ENCODE data around the gene NHERF2. TPM values are rescaled to one million over a fixed set of nuclear protein-coding genes. Genes with fewer than 3 reads are reported as not detected.

Gene NHERF2
- polyA plus RNA-seq, 1 experiment, result 107 TPM

DNA sequence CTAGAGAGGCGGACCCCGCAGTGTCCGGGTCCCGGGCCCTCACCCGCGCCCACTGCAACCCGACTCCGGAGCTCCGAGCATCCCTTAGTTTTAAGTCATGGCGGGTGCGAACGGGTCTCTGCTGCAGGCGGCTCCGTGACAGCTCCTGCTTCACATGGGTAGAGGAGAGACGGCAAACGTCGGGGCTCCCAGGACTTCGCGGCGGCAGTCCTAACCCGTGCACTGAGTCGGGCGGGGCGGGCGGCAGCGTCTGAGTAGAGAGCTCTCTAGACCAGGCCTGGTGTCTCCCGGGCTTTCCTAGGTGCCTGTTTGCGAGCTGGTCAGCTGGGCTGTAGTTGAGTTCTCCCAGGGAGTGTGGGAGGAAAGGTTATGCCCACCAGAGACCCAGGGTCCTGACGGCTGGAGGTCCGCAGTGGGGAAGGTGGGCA lies 21.4 kb downstream of the NHERF2 start:
- no peak for DNase-seq (ENCODE audit: low read depth)
- TF ChIP-seq, protein P1, sequence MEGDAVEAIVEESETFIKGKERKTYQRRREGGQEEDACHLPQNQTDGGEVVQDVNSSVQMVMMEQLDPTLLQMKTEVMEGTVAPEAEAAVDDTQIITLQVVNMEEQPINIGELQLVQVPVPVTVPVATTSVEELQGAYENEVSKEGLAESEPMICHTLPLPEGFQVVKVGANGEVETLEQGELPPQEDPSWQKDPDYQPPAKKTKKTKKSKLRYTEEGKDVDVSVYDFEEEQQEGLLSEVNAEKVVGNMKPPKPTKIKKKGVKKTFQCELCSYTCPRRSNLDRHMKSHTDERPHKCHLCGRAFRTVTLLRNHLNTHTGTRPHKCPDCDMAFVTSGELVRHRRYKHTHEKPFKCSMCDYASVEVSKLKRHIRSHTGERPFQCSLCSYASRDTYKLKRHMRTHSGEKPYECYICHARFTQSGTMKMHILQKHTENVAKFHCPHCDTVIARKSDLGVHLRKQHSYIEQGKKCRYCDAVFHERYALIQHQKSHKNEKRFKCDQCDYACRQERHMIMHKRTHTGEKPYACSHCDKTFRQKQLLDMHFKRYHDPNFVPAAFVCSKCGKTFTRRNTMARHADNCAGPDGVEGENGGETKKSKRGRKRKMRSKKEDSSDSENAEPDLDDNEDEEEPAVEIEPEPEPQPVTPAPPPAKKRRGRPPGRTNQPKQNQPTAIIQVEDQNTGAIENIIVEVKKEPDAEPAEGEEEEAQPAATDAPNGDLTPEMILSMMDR (IDR thresholded peaks at IDR 0.05; ENCODE audit: insufficient read depth, low read depth, low read length), result no peak
- ChIA-PET POLR2A (interaction anchor here (0.6 kb wide), 2 partner anchors 107 to 166 kb away, joined by 3 to 4 read pairs; no protein-coding TSS in a partner anchor), CTCF (interaction anchor here (0.5 to 2.0 kb wide), 9 partner anchors 9 to 103 kb away, joined by 3 to 9 read pairs (median 5); partner anchors contain the start of genes NHERF2 and NPW)
- H3K36me3 ChIP-seq (ENCODE audit: control insufficient read depth, insufficient read depth, low read length), result peaks cover 5% of the 10 kb centered on the region
- H3K4me3 ChIP-seq (ENCODE audit: low read depth, low read length), result peak overlapping the region; percentile 92
- no peaks in the 10 kb centered on the region for H3K27me3 ChIP-seq (ENCODE audit: control insufficient read depth, insufficient read depth, low read length)

DNA sequence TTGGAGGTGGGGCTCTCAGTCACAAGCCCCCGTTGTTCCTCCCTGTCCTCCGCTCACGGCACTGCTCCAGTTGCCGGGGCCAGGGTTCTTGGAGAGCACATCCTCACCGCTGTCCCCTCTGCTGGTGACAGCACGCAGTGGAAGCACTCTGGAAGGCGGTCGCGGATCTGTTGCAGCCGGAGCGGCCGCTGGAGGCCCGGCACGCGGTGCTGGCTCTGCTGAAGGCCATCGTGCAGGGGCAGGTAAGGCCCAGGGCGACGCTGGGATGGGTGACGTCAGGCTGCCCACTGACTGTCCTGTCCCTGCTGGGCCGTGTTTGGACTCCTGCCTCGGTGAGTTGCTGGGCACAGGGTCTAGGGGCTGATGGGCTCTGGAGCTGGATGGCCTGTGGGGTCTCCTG lies 26.5 kb downstream of the NHERF2 start:
- ChIA-PET CTCF (interaction anchor here (0.7 to 1.8 kb wide), 2 partner anchors 12 to 30 kb away, joined by 3 to 6 read pairs; no protein-coding TSS in a partner anchor), POLR2A (no interaction called here)
- no peak for DNase-seq (ENCODE audit: low read depth)
- Histone ChIP-seq H3K36me3 (ENCODE audit: control insufficient read depth, insufficient read depth, low read length) (peaks cover 23% of the 10 kb centered on the region), H3K27me3 (ENCODE audit: control insufficient read depth, insufficient read depth, low read length) (no peaks in the 10 kb centered on the region), H3K4me3 (ENCODE audit: low read depth, low read length) (no peak overlapping the region)
- TF ChIP-seq, protein P1 (IDR thresholded peaks at IDR 0.05; ENCODE audit: insufficient read depth, low read depth, low read length), result no peak

DNA sequence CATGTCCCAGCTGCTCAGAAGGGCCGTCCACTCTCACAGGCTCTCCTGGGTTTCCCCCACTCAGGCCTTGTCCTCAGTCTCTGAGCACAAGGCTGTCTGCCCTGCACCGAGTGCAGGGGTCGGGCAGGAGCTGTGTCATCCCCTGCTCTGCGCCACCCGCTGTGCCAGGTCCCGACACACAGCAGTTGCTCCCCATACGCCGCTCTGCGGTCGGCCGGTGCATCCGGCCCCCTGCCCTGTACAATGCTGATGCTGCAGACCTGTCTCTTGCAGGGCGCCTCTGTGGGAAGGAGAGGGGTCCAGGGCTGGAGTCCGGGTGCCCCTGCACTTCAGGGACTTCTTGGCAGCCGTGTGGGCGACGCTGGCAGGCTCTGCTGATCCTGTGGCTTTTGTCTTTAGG lies 27.2 kb downstream of the NHERF2 start:
- ChIA-PET POLR2A (no interaction called here), CTCF (interaction anchor here (0.6 to 4.8 kb wide), 3 partner anchors 18 to 267 kb away, joined by 3 to 34 read pairs (median 3); no protein-coding TSS in a partner anchor)
- H3K4me3 ChIP-seq (ENCODE audit: low read depth, low read length), result no peak overlapping the region
- TF ChIP-seq, protein P1 (IDR thresholded peaks at IDR 0.05; ENCODE audit: insufficient read depth, low read depth, low read length), result no peak
- H3K36me3 ChIP-seq (ENCODE audit: control insufficient read depth, insufficient read depth, low read length), result peaks cover 25% of the 10 kb centered on the region
- no peaks in the 10 kb centered on the region for H3K27me3 ChIP-seq (ENCODE audit: control insufficient read depth, insufficient read depth, low read length)
- no peak for DNase-seq (ENCODE audit: low read depth)

DNA sequence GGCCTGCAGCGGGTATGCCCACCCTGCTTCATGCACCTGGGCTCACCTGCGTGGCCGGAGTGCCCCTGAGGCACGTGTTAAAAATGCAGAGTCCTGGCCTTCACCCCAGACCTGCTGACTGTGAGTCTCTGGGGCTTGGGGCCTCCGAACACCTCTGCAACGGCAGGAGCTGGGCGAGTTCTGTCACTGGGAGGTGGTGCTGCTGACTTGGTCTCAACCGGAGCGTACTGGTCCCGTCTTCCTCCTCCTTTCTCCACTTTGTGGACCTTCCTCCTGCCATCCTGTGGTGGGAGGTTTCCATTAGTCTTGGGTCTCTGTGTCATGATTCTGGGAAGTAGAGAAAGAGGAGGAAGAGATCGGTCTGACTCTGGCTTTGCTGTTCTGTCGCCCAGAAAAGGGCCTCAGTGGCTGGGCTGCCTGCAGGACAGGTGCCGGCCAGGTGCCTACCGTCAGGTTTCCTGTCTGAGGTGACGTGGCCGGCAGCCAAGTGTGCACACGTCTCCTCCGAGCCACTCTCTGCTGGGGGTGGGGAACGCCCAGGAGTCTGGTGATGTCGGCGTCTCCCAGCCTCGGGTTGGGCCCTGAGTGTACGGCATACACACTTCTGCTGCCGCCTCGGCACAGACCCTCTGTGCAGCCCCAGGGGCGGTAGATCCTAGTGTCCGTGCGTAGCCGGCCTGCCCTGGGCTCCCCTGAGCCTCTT lies 28.0 kb downstream of the NHERF2 start:
- POLR2A ChIA-PET, result no interaction called here
- CTCF ChIA-PET, result interaction anchor here (0.6 to 4.8 kb wide), 2 partner anchors 31 to 266 kb away, joined by 3 to 34 read pairs; no protein-coding TSS in a partner anchor
- Histone ChIP-seq H3K4me3 (ENCODE audit: low read depth, low read length) (no peak overlapping the region), H3K36me3 (ENCODE audit: control insufficient read depth, insufficient read depth, low read length) (peaks cover 25% of the 10 kb centered on the region), H3K27me3 (ENCODE audit: control insufficient read depth, insufficient read depth, low read length) (no peaks in the 10 kb centered on the region)
- no peak for DNase-seq (ENCODE audit: low read depth)
- TF ChIP-seq, protein P1 (IDR thresholded peaks at IDR 0.05; ENCODE audit: insufficient read depth, low read depth, low read length), result no peak

DNA sequence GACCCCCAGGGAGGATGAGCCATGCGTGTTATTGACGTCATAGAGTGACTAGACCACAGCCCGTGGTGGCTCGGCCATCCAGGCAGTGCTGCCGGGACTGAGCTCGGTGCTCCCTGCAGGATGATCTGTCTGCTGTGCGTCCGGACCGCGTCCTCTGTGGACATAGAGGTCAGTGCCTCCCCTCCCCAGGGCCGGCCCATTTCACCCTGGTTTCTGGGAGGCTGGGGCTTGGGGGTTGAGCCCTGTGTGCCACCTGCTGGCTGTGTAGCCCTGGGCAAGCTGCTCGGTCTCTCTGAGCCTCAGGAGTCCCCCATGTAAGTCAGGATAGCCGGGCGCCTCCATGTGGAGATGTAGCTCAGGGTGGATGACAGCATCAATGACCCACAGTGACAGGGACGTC lies 29.4 kb downstream of the NHERF2 start:
- Histone ChIP-seq H3K36me3 (ENCODE audit: control insufficient read depth, insufficient read depth, low read length) (peaks cover 35% of the 10 kb centered on the region), H3K27me3 (ENCODE audit: control insufficient read depth, insufficient read depth, low read length) (no peaks in the 10 kb centered on the region), H3K4me3 (ENCODE audit: low read depth, low read length) (no peak overlapping the region)
- TF ChIP-seq, protein P1 (IDR thresholded peaks at IDR 0.05; ENCODE audit: insufficient read depth, low read depth, low read length), result peak; percentile 48
- ChIA-PET POLR2A (no interaction called here), CTCF (interaction anchor here (0.5 to 4.8 kb wide), 11 partner anchors 8 to 196 kb away, joined by 3 to 34 read pairs (median 3); partner anchors contain the start of genes NTHL1 and TSC2)
- DNase-seq (ENCODE audit: low read depth), result no peak

Data from BJ (cell line).